GM21515 (cell line): ENCODE data around the gene MAP3K9.
"Not testable (repeated sequence)": the region's sequence is repeated elsewhere in the genome, so short reads cannot be mapped to it uniquely, and the experiment has no call there.

ENCODE experiments used
- ATAC-seq: cut with Tn5 transposase; IDR thresholded peaks from one replicate; pipeline ENCODE4 v1.9.1; 2021; ENCODE audit not compliant: unreplicated experiment

Gene MAP3K9

GRCh38 chr14:70726651-70727375 is 82.5 kb downstream of the MAP3K9 start:
- ATAC-seq: no peak

- ATAC-seq: no peak
Observed at GRCh38 chr14:70724944-70725343, 84.4 kb downstream of the MAP3K9 start.

- ATAC-seq: no peak
Observed at GRCh38 chr14:70724110-70724509, 85.2 kb downstream of the MAP3K9 start.

- no peak for ATAC-seq
Observed at GRCh38 chr14:70723276-70723675, 86.0 kb downstream of the MAP3K9 start.

- ATAC-seq: no peak
Observed at GRCh38 chr14:70722418-70722817, 86.9 kb downstream of the MAP3K9 start.

GRCh38 chr14:70721542-70721941 is 87.8 kb downstream of the MAP3K9 start:
- ATAC-seq: no peak

GRCh38 chr14:70718383-70719118 is 90.8 kb downstream of the MAP3K9 start:
- no peak for ATAC-seq

GRCh38 chr14:70716958-70717357 is 92.4 kb downstream of the MAP3K9 start:
- no peak for ATAC-seq

GRCh38 chr14:70716483-70716882 is 92.8 kb downstream of the MAP3K9 start:
- ATAC-seq: no peak

GRCh38 chr14:70714055-70714550 is 95.2 kb downstream of the MAP3K9 start:
- ATAC-seq: no peak

GRCh38 chr14:70713511-70713916 is 95.8 kb downstream of the MAP3K9 start:
- ATAC-seq: no peak

GRCh38 chr14:70713096-70713495 is 96.2 kb downstream of the MAP3K9 start:
- ATAC-seq: no peak

GRCh38 chr14:70711451-70711850 is 97.9 kb downstream of the MAP3K9 start:
- no peak for ATAC-seq

- no peak for ATAC-seq
Observed at GRCh38 chr14:70709726-70710382, 99.5 kb downstream of the MAP3K9 start.

GRCh38 chr14:70708717-70709570 is 100.4 kb downstream of the MAP3K9 start:
- no peak for ATAC-seq

GRCh38 chr14:70707138-70708038 is 101.9 kb downstream of the MAP3K9 start:
- ATAC-seq: peak; percentile 66

GRCh38 chr14:70706177-70706576 is 103.1 kb downstream of the MAP3K9 start:
- ATAC-seq: no peak

GRCh38 chr14:70704960-70705359 is 104.4 kb downstream of the MAP3K9 start:
- ATAC-seq: no peak

- not testable (repeated sequence) for ATAC-seq
Observed at GRCh38 chr14:70703621-70704168, 105.6 kb downstream of the MAP3K9 start.
